Glomerular endothelial cell (primary cell): ENCODE measurements around the gene SGCD. TPM values are rescaled to one million over a fixed set of nuclear protein-coding genes. Genes with fewer than 3 reads are reported as not detected.
"Not testable (repeated sequence)": the region's sequence is repeated elsewhere in the genome, so short reads cannot be mapped to it uniquely, and the experiment has no call there.

Experiments
- DNase-seq: peaks from one replicate; pipeline ENCODE4 v3.0.0-alpha.2; 2011; ENCODE audit warnings: low read depth, low spot score; ENCODE audit errors: extremely low read depth
- total RNA-seq: library from RNA; depleted of rRNA; stranded (reverse); fragments of >200 nt; gene quantifications from 2 replicates; pipeline ENCODE4 v1.2.3, GENCODE V29; 2015

The SGCD gene
- total RNA-seq, 1 donor from 2014 or later: not detected

DNA sequence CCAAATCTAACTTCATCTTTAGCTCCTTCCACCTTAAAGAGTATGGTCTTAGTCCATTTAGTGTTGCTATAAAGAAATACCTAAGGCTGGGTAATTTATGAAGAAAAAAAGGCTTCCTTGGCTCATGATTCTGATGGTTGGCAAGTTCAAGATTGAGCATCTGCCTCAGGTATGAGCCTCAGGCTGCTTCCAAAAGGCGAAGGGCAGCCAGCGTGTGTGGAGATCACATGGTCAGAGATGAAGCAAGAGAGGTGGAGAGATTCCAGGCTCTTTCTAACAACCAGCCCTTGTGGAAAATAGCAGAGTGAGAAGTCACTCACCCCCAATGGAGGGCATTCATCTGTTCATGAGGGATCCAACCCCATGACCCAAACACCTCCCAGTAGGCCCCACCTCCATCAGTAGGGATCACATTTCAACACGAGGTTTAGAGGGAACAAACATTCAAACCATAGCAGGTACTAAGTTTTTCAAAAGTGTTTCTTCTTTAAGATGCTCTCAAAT lies 225.9 kb downstream of the SGCD start:
- DNase-seq: no peak

DNA sequence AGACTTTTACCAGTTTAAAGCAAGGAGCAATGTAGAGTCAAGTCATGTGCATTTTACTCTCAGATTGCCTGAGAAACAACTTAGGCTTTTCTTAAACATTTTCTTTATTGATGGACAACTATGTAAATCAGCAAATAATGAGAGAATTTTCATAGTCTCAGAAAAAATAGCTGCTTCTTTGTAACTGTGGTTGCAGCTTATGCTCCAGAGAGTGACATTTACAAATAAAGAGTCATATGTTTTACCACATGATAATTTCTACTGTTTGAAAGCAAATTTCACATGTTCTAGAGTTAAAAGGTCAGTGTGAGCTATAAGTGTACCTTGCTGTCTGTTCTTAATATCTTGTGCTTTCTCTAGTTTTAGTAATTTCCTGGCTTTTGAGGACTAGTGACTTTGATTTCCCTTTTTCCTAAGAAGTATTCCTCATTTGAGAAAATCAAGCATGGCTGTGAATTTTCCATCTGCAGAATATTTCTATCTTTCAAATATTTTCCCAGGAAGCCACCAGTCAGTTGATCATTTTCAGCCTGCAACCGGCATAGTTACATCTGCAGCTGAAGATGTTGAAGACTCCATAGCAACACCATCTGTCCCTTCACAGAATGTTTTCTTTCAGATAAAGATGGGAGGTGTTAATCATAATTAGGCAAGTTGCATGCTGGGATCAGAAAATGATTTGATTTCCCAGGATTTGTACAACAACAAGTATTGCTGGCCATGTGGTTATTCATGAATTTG lies 229.9 kb downstream of the SGCD start:
- DNase-seq: no peak

DNA sequence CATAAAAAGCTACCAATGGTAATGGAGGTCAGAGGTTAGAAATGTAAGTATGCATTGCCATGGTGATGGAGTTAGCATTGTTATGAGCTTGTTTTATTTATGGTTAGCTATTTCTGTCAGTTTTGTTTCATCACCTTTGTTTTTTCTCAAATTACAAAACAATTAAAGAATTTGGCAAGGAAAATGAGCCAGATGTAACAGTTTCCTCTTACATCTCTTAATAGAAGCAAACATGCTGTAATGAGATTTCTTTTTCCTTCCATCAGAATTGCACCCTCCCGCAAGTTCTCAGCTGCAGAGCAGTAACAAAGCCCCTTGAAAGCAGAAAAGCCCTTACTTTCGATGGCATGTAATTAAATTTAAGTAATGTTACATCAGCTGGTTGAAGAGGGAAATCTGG lies 233.0 kb downstream of the SGCD start:
- DNase-seq: no peak

DNA sequence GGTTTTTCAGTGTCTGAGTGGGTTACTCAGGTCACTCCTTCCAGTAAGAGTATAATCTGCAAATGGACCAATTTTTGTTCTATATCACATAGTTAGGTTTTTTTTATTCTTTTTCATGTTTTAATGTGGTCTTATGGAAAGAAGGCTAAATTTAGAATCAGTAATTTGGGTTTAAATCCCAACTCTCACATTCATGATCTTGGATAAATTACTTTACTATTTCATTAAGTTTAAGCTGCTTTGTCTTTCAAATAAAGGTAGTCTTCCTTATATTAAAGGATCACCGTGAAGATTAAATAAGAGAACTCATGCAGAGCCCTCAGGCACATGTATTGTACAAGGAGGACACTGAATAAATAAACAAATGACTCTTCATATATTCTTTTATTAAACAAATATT lies 234.7 kb downstream of the SGCD start:
- no peak for DNase-seq

DNA sequence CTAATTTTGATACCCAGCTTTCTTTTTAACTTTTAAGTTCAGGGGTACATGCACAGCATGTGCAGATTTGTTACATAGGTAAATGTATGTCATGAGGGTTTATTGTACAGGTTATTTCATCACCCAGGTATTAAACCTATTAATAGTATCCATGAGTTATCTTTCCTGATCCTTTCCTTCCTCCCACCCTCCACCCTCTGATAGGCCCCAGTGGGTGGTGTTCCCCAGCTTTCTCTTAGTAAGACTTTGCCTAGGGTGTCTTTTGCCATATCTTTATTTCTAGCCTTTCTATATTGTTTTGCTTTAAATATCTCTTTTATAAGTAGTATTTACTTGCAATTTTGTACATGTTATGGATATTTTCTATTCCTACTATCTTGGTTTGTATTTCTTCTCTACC lies 243.7 kb downstream of the SGCD start:
- DNase-seq: no peak

DNA sequence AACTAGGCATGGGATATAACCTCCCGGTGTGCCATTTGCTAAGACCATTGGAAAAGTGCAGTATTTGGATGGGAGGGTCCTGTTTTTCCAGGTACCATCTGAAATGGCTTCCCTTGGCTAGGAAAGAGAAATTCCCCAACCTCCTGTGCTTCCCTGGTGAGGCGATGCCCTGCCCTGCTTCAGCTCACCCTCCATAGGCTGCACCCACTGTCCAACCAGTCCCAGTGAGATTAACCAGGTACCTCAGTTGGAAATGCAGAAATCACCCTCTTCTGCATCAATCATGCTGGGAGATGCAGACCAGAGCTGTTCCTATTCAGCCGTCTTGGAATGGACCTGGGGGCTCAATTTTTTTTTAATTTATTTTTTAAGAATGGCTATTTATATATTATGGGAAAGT lies 254.8 kb downstream of the SGCD start:
- DNase-seq: no peak

DNA sequence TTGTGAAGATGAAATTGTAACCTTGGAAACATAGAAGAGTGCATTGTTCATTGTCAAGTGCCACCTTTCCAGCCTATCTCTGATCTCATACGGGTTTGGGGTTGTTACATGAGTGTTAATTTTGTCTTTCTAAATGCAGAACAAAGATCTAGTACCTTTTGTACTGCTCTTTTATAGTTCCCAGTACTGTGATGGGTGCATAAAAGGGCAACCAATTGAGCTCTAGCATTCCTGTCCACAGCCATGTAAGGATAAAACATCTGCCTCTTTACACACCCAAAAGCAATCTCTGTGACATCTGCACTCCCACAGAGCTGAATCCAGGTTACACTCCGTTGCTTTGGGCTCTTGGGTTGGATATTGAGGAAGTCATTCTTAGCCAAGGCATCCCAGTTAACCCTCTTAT lies 255.2 kb downstream of the SGCD start:
- no peak for DNase-seq

DNA sequence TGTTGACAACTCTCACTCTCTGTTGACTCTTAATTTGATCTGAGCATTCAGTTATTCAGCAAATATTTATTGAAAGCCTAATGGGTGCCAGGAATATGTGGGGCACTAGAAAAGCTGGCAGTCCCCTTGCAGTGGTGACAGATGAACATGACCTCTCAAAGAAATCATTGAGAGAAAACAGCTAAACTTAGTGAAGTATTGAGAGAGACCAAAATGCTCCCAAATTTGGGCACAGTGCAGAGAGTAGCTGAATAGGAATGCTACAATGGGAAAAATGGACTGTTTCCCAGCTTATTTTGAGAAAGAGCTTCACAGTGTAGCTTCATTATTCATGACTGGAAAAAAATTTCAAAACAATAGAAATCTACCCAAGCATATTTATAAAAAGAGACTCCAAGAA lies 257.9 kb downstream of the SGCD start:
- no peak for DNase-seq

DNA sequence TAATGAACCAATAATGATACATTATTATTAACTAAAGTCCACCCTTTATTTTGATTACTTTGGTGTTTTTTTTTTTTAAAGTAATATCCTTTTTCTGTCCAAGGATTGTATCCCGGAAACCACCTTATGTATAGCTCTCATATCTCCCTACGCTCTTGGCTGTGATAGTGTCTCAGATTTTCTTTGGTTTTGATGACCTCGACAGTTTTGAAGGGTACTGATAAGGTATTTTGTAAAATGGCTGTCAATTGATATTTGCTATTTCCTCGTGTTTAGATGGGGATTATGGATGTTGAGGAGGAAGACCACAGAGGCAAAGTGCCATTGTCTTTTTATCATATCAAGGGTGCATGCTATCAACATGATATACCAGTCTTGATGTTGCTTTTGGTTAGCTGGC lies 259.0 kb downstream of the SGCD start:
- DNase-seq: no peak

DNA sequence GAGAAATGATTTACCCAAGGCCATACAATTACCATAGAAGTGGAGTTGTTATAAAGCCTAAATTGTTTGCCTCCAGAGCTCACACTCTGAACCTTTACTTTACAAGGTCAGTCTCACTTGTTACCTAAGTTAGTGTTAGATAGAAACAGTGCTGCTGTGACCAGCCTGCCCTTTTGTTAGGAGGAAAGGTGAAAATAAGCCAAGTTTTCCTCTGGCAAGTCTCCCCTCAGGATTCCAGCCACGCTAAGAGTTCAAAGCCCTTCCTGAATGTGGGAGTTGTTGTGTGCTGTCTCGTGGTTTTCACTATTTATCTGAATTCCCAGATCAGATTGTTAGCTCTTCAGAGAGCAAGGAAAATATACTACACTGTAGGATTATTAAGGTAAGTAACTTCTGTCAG lies 260.0 kb downstream of the SGCD start:
- DNase-seq: no peak

DNA sequence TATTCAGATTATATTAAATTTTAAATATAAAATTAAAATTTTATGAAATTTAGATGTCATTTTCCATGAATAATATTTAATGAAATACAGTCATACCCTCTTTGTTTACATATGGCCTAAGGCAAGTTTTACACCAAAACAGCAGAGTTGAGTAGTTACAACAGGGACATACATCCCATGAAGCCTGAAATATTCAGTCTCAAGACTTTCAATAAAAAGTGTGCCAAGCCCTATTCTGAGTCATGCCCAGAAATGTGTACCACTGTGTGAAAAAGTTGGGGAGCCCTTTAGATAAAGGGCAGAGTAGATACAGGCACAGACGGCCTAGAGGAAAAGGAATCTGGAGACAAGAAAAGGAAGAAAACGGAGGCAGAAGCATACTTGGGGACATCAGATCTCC lies 261.3 kb downstream of the SGCD start:
- no peak for DNase-seq

DNA sequence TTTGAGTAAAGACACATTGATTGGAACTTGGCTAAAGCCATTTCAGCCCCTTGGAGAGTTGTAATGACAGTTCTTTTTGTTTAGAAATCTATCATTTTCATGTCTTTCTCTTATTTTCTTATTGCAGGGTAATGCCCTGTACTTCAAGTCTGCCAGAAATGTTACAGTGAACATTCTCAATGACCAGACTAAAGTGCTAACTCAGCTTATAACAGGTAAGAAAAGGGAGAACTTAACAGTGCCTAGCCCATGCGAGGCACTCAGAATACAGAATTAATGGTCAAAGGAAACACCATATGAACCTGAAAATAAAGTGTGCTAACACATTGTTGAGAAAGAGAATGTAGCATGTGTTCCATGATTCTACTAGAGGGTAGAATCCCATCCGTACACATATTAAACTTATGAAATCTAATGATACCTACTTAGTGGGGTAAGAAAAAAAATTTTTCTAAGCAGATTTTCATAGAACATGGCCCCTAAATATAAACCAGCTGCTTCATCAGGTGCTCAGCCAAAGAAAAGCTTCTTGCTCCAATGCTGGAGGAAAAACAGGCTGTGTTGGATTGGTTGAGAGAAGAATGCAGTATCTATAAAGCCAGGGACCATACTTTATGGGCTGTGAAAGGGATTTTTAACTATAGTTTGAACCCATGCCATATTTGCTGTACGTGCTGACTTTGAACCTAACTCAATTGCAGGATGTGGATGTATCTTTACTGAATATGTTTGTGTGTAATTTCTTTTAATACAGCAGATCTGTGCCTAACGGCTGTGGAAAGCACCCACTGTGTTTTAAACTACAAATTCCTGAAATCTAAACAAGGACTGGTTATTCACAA lies 262.4 kb downstream of the SGCD start:
- no peak for DNase-seq

DNA sequence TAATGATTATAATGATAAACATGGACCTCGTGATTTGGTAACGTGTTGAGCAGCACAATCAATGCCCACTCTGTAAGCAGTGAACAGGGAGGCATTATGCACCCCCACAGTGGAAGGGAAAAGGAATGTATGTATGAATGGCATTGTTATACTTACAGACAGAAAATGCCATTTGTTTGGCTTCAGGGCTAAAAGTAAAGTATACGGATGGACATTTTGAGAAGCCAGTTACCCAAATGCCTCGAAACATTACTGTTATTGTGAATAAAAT lies 262.9 kb downstream of the SGCD start:
- no peak for DNase-seq

DNA sequence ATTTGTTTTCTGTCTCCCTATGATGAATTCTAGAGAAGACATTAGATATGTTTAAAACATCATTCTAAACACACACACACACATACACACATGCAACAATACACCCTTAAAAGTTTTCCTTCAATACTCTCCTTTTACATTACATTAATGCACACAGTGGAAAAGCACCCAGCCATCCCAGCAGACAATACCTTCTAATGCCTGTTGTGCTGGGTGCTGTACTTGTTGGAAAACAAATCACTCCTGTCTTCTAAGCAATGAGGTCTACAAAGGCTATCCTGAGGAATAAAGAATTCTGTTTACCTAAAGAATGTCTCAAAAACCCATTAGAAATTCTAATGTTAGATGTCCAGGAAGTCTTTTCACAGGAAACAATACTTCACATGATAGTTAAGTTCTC lies 264.0 kb downstream of the SGCD start:
- DNase-seq: no peak

DNA sequence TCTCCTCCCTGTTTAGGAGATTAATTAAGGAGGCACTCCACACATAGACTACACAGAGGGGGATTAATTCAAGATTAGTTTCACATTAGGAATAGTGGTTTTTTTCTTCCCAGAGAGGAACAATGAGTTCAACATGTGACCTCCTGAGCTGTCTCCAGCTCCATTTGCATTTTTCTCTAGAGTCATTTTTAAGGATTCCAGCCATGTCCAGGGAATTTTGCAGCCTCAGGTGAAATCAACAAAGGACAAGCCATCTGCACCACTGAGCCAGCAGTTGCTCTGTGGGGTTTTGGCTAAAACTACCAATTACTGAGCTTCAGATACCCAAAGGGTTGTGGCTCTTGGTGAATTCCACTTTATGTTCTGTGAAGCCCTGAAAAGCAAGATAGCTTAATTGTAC lies 264.7 kb downstream of the SGCD start:
- no peak for DNase-seq

DNA sequence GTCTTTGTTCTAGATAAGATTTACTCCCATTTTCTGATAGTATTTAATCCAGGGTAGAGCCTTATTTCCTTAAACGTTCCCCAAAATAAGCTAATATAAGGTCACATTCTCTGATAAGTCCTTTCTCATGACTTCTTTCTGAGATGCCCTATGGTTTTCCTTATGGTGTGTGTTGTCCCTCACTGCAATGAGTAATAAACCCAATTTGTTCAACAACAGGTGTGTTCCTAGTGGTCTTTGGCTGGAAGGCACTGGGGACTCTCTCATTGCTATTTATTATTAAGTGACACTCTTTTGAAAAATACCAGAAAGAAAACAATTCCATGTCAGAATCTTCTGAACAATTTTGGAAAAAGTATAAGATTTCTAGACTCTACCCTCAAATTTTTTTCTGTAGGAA lies 266.6 kb downstream of the SGCD start:
- no peak for DNase-seq

DNA sequence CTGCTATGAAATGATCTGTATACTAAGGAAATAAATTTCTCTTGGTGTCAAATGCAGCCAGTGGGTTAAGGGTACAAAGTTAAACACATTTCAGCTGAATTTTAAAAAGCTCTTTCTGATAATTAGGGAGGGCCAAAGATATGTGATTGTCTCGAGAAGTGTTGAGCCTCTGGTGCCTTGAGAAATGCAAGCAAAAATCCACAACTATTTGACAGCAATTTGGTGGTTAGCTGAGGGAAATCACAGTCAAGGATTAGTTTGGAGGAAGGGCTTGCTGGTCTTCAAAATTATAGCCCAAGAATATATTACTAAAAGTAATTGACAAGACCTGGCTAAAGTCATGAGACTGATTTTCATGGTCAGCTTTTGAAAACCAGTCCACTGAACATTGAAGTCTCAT lies 267.4 kb downstream of the SGCD start:
- no peak for DNase-seq

DNA sequence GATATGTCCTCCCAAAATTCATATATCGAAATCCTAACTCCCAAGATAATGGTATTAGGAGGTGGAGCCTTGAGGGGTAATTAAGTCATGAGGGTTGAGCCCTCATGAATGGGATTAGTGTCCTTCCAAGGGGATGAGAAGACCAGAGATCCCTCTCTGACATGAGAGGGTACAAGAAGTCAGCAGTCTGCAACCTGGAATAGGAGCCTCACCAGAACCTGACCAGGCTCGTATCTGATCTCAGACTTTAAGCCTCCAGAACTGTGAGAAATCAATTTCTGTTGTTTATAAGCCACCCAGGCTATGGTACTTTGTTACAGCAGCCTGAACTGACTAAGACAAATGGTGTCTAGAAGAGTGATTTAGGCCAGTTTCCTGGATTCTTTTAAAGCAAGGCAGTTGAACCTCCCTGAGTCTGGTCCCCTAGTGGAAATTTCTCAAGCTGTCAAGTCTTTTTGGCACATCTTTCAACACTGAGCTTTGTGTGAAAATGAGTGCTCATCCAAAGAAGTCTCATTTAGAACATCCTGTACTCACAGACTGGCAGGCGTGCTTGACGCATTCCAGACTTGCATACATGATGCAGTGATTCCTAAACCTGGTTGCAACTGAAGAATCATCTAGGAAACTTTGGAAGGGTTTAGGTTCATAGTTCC lies 268.3 kb downstream of the SGCD start:
- no peak for DNase-seq

DNA sequence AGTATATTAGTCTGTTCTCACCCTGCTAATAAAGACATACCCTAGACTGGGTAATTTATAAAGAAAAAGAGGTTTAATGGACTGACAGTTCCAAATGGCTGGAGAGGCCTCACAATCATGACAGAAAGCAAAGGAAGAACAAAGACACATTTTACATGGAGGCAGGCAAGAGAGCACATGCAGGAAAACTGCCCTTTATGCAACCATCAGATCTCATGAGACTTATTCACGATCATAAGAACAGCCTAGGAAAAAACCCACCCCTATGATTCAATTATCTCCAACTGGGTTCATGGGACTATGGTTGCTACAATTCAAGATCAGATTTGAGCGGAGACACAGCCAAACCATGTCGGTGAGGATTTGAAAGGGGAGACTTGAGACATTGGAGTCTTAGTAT lies 270.3 kb downstream of the SGCD start:
- DNase-seq: no peak

DNA sequence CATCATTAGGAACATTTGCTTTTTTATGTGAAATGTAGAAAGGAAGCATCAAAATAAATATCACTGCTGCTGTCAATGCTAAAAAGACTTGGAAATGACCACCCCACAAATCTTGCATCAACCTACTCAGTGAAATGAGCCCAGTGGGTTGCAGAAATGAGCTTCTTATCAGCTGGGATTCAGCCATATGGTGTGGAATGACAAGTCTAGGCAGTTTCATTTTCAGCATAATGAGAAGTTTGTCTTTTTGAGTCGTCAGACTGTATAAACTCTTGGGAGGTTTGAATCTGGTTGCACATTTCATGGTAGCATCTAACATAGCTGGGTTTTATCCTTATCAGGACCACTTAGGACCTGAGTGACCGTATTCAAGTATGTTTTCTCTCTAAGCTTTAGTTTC lies 272.0 kb downstream of the SGCD start:
- DNase-seq: no peak

DNA sequence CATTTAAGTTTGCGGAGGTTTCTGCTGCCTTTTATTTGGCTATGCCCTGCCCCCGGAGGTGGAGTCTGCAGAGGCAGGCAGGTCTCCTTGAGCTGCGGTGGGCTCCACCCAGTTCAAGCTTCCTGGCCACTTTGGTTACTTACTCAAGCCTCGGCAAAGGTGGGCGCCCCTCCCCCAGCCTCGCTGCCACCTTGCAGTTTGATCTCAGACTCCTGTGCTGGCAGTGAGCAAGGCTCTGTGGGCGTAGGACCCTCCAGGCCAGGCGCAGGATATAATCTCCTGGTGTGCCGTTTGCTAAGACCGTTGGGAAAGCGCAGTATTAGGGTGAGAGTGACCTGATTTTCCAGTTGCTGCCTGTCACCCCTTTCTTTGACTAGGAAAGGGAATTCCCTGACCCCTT lies 283.6 kb downstream of the SGCD start:
- not testable (repeated sequence) for DNase-seq

DNA sequence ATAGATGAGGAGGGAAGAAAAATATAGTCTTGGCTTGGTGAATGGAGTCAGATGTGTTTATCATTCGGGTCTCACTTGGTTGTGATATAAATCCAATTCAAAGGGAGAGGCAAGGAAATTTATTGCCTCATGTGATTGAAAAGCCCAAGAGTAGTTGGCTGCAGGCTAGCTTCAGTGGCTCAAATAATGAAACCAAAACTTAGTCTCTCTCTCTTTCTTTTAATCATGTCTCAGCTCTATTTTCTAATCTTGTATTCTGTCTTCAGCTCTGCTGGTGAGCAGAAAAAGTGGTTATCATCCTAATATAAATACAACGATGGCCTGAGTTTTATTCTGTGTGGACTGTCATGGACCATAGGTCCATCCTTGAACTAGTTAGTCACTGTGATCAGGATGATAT lies 288.9 kb downstream of the SGCD start:
- no peak for DNase-seq
